Ureter (tissue), 1 donor: ENCODE measurements around the gene RPS6KB2. TPM values are rescaled to one million over a fixed set of nuclear protein-coding genes. Genes with fewer than 3 reads are reported as not detected.

ENCODE experiments used
- DNase-seq: peaks from one replicate; pipeline ENCODE4 v3.0.0-alpha.2; 2020; ENCODE audit warnings: low spot score
- total RNA-seq: library from RNA; stranded (reverse); gene quantifications from one replicate; pipeline ENCODE4 v1.2.4, GENCODE V29; 2023
- donor health status: DM: yes; HTN: yes; CAD: no.

The RPS6KB2 gene
- total RNA-seq, 1 donor from 2014 or later: 44.8 TPM

DNA sequence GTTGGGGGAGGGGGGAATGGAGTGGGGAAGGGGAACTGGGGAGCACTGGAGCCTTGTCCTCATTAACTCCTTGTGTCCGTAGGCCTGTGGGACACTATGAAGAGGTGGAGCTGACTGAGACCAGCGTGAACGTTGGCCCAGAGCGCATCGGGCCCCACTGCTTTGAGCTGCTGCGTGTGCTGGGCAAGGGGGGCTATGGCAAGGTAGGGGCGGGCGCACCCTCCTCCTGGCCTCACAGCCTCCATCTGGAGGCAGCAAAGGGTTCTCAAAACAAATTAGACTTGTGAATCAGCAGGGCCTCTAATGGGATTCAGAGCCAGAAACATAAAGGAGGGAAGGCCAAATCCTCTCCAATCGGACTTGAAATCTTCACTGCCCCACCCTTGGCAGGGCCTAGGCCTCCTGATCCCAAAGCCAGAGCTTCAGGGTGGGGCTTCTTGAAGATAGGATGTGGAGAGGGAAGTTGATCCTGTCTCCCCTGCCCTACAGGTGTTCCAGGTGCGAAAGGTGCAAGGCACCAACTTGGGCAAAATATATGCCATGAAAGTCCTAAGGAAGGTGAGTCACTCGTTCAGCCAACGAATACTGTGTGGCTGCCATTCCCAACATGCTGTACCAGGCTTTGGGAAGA is 859 bp downstream of the RPS6KB2 start:
- DNase-seq: no peak

DNA sequence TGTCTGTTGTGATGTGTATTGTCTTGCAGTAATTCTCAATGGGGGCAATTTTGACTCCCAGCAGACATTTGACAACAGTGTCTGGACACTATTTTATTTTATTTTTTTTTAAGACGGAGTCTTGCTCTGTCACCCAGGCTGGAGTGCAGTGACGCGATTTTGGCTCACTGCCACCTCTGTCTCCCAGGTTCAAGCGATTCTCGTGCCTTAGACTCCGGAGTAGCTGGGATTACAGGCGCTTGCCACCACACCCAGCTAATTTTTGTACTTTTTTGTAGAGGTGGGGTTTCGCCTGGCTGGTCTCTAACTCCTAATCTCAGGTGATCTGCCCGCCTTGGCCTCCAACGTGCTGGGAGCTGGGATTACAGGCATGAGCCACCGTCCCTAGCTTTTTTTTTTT is 1.4 kb downstream of the RPS6KB2 start:
- DNase-seq: no peak

DNA sequence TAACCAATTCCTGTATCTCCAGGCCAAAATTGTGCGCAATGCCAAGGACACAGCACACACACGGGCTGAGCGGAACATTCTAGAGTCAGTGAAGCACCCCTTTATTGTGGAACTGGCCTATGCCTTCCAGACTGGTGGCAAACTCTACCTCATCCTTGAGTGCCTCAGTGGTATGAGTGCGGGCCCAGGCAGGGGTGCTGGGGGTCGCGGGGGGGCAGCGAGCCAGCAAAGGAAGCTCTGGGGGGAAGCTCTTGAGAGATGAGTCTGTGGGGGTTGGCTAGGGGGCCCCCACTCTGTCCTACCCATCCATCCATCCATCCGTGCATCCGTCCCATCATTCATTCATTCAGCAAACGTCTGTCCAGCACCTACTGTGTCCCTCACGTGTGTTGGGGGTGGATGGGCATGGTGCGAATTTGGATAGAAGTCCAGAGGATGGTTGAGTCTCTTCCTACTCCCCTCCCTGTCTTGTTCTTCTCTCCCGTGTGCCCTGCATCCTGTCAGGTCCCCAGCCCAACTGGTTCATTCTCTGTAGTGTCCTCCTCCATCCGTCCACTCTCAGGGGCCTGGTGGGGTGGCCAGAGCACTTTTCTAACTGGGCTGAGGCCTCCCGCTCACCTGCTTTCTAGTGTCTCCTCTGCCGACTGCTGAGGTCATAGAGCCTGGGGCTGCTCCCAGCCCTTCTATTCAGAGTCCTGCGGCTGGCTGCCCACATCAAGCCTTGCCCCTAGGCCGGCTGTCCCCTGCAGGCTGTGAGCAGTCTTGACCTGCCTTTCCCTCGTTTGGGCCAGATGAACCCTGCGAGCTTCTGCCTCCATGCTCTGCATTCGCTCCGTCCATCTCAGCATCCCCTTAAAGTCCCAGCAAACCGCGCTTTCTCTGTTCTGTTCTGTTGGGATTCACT is 3.3 kb downstream of the RPS6KB2 start:
- no peak for DNase-seq

DNA sequence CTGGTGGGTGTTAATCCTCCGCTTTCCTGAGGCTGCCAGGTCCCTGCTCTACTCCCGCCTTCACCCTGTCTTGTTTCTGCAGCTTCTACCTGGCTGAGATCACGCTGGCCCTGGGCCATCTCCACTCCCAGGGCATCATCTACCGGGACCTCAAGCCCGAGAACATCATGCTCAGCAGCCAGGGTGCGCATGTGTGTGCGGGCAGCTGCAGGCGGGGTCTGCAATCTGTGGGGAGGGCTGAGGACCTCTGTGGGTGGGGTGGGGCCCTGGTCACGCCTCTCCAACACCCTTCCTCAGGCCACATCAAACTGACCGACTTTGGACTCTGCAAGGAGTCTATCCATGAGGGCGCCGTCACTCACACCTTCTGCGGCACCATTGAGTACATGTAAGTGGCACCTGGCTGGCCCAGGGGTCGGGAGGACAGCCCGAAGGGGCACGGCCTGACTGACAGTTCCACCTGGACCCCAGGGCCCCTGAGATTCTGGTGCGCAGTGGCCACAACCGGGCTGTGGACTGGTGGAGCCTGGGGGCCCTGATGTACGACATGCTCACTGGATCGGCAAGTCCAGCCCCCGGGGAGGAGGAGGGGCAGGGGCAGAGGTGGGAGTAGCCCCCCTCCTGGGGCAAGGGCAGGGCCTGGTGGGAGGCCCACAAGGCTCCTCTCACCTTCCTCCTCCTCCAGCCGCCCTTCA is 4.5 kb downstream of the RPS6KB2 start:
- no peak for DNase-seq

DNA sequence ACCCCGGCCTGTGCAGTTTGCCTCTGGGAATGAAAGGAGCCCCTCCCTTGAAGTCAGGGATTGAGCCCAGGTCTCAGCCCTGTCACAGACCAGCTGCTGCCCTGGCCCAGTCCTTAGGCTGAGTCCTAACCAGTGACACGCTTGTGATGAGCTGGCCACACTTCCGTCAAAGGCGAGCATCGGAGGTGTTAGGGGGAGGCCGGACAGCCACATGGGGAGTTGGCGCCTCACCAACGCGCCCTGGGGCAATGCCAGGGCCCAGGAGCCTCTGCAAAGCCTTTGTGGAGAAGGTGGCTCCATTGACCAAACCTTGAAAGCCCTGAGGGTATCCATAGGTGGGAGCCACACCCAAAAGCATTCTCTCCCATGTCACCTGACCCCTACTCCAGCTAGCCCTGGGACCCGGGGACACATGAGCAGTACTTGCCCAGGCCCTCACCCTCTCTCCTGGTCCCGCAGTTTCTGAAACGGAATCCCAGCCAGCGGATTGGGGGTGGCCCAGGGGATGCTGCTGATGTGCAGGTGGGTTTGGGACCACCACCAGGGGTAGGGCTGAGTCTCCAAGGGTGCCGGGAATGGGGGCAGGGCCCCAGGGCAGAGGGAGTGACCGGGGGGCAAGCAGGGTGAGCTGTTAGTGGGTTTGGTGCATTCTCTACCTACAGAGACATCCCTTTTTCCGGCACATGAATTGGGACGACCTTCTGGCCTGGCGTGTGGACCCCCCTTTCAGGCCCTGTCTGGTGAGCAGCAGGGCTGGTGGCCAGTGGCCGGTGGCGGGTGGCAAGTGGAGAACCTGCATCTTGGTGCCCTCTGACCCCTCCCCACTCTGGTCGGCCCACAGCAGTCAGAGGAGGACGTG is 5.5 kb downstream of the RPS6KB2 start:
- DNase-seq: no peak

DNA sequence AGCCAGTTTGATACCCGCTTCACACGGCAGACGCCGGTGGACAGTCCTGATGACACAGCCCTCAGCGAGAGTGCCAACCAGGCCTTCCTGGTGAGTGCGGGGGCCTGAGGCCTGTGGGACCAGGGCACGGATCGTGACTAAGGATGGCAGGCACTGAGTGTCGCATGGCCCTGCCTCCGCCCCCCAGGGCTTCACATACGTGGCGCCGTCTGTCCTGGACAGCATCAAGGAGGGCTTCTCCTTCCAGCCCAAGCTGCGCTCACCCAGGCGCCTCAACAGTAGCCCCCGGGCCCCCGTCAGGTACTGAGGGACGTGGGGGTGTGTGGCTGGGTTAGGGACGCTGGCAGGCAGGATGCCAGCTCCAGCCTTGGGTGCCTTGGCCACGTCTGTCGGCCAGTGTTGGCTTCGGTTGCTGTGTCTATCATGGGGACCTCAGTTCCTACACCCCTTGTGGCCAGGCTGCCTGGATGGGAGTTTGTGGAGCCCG is 6.1 kb downstream of the RPS6KB2 start:
- DNase-seq: no peak

DNA sequence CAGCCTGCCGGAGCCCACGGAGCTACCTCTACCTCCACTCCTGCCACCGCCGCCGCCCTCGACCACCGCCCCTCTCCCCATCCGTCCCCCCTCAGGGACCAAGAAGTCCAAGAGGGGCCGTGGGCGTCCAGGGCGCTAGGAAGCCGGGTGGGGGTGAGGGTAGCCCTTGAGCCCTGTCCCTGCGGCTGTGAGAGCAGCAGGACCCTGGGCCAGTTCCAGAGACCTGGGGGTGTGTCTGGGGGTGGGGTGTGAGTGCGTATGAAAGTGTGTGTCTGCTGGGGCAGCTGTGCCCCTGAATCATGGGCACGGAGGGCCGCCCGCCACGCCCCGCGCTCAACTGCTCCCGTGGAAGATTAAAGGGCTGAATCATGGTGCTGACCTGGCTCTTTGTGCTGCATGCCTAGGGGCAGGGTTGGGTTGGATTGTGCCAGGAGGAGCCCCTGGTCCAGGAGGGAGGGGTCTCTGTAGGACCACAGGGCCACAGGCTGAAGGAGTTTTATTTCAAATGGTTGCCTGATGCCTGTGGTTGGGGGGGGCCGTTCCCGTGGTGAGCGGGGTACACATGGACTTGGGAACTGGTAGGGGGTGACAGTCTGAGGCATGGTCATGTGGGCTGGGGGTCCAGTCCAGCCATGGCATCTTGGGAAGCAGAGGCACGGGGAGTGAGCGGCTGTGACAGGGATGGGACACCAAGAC is 6.9 kb downstream of the RPS6KB2 start:
- no peak for DNase-seq

DNA sequence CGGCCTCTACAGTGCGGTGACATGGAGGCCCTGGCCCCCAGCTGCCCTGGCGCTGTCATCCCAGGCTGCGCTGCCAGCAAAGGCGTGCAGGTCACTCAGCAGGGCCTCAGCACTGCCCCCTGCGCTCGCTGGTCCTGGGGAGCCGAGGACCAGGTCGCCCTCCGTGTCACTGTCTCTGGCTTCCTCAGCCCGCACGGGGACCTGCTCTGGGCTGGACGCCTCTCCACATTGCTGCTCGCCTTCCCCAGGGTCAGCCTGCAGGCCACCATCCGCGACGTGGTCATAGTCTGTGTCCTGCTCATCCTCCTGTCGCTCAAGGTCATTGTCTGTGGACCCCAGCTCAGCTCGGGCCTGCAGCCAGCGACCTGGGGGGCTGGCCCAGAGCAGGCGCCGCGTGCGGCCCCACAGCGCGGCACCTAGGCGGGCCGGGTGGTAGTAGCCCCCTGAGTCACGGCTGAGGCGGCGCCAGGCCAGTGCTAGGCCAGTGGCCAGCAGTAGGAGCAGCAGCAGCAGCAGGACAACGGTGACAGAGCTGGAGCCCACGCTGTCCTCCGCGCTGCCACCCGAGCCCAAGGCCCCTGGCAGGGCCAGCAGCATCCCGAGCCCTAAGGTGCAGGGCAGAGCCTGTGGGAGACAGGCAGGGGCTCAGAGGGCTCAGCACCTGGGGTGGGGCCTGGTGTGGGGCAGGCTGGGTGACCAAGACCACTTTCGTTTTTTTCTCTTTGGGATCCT is 7.6 kb downstream of the RPS6KB2 start:
- no peak for DNase-seq

DNA sequence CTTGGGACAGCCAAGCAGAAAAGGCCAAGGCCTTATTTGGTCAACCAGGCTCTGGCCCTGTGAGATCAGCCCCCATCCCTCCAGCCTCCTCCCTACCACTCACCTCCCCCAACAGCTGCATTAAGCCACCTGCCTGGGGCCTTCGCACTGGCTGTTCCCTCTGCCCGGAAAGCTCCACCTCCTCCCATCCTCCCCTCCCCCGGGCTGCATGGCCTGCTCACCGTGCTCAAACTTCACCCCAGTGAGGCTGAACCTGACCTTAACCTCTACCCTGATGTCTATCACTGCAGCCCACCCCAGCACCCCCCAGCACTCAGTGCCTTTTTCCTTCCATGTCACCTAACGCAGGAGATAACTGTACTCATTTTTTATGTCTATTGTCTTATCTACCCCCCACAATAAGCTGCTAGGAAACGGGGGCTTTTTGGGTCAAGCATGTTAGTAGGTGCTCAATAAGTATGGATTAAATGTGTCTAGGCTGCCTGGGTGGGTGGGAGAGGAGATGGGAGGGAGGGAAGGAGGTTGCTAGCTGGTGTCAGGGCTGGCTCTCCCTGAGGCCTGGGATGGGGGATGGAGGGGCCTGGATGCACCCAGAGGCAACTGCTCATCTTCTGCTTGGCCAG is 8.3 kb downstream of the RPS6KB2 start:
- no peak for DNase-seq

DNA sequence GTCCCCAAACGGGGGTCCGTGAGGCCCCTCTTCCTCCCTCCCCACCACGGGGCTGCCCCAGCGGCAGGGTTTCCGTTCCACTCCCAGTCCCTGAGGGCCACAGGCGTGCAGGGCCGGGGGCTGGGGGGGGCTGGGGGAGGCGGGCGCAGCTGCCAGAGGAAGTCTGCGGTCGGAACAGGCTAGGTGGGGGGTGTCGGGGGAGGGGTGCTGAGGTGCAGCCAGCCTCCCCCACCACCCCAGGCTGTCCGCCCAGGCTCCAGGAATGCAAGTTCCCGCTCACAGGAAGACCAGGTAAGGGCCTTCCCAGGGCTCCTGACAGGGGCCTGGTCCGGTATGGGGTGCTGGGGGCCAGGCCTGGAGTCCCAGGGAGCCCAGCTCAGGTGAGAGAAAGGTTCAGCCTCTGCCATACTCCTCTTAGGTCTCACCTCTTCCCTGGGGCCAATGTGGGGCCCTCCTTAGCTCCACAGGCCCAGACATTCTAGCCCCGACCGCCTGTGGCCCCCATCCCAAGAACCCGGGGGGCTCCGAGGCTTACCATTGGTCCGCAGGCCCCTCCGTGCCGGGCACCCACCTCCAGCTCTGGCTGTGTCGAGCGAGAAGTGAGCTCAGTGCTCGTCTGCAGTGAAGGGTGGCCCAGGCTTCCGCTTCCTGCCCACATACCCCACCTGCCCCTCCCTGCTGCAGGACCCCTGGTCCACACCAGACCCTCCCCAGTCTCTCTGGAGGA is 9.0 kb downstream of the RPS6KB2 start, which contains the start of gene PTPRCAP:
Gene PTPRCAP, minus strand, starts transcription at position 601 of the 727 bp plus-strand sequence. Its CDS starts 63 bp downstream, at position 538.
- DNase-seq: no peak

DNA sequence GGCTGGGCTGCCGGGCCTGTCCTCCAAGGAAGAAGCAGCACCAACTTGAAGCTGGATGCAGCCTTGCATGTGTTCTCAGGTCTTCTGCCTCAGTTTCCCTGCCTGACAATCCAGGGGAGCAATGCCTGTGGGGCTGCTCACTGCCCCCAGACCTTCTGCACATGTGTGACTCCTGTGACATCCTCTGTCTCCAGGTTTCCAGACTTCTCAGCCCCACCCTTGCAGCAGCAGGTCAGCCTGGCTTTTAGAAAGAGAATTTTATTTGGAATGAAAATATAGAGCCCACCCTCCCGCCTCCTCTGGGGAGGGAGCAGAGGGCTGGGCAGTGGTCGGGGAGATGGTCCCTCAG is 9.5 kb downstream of the RPS6KB2 start:
- no peak for DNase-seq

DNA sequence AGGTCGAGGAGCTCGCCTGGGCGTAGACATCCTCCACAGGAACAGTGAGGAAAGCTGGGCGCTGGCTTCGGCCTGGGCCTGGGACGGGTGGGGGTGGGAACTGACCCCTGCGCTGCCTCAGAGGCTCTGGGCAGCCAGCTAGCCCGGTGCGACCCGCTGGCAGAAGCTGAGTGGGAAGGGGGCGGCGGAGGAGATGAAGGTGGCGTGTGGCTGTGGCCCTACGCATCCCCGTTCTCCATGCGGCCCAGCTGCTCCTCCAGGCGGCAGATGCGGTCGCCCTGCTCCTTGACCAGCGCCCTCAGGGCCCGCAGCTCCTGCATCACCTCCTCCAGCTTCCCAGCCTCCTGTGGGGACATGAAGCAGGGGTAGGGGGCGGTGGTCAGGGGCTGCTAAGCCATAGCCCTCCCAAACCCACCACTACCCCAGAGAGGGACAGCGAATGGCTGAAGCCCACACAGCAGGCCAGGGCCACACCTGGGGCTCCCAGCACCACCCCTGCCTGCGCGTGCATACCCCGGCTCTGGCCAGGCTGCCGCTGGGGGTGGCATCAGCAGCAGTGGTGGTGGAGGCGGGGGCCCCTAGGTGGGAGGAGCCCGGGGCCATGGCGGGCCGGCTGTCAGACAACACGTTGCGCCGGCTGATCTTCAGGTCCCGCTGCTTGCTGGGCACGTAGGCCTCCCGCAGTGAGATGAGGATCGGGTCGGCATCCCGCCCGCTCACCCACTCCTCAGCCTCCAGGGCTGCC is 10.0 kb downstream of the RPS6KB2 start:
- DNase-seq: no peak

DNA sequence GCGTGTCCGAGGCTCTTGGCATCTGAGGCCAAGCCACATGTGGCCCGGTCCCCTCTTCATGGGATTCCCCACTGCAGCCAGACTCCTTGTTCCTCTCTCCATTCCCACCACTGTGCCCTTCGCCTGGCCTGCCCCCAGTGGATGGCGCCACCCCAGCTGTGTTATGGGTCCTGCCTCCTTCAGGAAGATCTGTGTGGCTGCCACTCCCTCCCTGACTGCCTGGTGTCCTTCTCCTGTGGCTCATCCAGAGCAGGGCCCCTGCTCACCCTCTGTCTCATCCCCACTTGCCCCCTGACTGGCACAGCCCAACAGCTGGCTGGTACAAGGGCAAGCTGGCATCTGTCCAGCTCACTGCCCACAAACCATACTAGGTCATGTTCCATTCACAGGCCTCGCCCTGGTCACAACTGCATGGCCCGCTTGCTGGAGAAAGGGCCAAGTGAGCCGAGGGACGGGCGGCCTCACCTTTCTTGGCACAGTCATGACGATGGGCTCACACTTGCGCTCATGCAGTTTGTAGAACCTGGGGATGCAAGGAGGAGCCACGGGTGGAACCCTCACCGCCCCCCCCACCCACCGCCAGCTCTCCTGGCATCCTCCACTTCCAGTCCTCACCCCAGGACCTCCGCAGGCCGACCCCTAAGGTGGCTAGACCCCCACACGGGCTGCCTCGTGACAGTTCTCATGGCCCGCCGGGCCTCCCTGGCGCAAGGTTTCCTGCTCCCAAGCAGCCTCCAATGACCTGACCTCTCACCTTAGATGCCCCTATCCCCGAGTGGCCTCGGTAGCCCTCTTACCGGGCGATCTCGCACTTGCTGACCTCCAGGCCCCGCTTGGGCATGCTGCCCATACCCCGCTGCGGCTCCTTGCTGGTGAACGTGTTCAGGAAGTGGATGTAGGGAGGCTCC is 11.3 kb downstream of the RPS6KB2 start:
- no peak for DNase-seq

DNA sequence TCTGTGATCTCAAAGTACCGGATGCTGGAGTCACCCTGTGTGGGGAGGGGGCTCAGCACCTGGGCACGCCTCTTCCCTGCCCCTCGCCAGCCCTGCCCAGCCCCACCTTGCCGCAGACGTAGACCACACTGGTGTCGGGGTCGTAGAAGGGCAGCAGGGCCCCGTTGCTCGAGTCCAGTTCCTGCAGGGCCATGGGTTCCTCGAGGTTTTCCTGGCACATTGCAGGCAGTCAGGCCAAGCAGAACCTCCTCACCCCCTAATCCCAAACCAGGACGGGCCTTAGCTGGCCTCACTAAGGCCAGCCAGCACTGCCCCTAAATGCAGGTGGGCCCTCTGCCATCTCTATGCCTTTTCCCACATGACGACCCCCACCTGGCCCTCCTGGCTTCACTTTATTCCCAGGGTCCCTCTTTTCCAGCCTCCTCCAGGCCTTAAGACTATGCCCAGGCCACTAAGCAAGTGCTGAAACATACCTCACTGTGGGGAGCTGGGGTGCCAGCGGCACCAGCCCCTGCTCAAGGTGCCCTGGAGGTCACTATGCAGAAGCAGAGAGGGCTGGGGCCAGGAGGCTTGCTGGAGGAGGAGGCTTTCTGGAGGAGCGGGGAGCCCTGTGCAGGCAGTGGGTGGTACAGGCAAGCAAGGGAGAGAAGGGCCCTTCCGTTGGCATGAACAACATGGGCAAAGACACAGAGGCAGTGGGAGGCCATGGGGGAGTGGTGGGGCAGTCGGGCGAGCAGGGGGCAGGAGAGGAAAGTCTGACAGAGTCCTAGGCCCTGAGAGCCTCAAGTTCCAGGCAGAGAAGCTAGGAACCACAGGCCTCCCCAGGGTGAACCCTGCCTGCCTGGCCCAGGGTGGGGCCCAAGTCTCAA is 12.2 kb downstream of the RPS6KB2 start:
- DNase-seq: no peak

DNA sequence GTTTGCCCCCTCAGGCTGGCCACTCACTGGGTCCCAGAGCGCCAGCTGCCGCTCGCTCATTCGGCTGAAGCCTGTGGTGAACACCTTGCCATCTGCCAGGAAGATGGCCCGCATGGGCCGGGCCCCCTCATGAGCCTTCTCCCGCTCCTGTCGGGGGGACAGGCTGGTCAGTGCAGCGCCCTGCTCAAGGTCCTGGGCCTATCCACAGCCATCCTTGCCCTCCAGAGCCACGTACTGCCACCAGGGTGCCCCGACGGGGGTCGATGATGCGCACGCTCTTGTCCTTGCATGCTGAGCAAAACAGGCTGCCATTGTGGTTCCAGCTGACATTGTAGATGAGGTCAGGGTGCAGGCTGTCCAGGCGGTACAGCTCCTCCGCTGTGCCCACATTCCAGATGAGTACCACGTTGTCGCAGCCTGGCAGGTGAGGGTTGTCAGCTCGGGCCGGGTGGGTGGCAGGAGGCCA is 12.8 kb downstream of the RPS6KB2 start:
- DNase-seq: no peak

DNA sequence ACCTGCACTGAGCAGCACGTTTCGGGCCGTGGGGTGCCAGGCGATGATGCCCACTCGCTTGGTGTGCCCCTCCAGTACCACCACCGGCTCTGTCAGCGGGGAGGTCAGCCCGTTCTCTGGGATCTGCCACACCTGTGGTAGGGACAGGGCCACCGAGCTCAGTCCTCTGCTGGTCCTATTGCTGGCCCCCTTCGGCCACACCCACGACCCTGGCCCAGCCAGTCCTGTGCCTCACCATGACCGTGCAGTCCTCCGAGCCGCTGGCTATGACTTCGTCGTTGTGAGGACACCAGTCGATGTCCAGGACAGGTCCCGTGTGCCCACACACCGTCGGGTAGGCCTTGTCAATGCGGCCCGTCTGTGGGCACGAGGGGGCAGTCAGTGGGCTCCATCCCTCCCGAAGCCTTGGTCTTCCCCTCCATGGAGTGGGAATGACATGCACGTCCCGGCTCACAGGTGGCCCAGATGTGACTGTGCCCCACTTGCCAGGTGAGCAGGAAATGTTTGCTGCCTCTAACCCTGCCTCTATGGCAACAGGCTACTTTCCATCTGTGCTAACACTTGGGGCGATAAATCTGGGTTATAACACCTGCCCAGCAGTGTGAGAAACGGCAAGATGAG is 13.5 kb downstream of the RPS6KB2 start:
- no peak for DNase-seq
